ENCODE measurements around the gene ZC3H6.
"Not testable (repeated sequence)": the region's sequence is repeated elsewhere in the genome, so short reads cannot be mapped to it uniquely, and the experiment has no call there.

The ZC3H6 gene

DNA sequence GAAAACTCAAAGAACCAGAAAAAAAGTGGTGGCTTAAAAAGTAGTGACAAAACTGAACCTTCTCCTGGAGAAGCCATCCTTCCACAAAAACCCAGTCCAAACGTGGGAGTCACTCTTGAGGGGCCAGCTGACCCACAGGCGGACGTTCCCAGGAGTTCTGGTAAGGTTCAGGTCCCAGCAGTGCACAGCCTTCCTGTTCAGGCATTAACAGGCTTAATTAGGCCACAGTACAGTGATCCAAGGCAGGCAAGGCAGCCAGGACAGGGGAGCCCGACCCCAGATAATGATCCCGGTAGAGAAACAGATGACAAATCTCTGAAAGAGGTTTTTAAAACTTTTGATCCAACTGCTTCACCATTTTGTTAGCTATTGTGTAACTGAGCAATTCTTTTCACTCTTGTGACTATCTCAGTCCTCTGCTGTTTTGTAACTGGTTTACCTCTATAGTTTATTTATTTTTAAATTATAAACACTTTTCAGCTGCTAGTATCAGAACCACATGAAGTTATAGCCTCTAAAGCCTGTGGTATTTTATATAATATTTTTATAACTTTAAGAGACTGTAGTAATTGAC, 56.8 kb downstream of the ZC3H6 start:
- DNase-seq: no peak

DNA sequence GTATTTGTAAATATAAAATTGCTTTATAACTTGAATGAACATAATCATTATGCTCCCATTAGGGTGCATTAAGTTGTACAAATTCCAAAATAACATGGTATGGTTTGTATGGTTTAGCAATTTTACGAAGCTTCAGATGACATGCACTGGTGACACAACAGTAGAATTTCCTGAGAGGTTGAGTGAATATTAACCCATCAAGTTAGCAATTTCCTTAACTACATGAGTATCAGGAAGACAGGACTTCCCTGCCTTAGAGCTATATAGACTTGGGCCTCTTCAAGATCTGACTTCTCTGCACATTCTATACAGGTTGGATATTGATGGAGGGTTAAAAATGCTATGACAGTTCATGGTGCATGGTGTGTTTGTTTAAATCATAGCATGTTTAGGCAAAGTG, 60.2 kb downstream of the ZC3H6 start:
- no peak for DNase-seq

DNA sequence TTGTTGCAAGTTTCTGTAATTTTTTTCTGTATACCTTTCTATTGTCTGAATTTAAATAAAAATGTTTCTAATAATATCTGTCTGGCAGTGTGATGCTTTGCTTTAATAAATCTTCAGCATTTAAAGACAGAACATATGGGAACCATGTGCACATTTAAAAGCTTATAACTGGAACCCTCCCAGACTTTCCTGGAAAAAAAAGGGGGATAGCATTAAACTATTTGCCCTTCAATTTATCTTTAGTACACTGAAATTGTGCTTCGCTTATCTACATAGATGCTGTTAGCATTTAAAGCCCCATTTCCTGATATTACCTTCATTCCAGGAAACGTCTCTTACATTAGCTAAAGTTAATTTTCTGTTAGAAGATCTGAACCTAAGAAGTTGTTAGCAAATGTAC, 64.6 kb downstream of the ZC3H6 start:
- no peak for DNase-seq

DNA sequence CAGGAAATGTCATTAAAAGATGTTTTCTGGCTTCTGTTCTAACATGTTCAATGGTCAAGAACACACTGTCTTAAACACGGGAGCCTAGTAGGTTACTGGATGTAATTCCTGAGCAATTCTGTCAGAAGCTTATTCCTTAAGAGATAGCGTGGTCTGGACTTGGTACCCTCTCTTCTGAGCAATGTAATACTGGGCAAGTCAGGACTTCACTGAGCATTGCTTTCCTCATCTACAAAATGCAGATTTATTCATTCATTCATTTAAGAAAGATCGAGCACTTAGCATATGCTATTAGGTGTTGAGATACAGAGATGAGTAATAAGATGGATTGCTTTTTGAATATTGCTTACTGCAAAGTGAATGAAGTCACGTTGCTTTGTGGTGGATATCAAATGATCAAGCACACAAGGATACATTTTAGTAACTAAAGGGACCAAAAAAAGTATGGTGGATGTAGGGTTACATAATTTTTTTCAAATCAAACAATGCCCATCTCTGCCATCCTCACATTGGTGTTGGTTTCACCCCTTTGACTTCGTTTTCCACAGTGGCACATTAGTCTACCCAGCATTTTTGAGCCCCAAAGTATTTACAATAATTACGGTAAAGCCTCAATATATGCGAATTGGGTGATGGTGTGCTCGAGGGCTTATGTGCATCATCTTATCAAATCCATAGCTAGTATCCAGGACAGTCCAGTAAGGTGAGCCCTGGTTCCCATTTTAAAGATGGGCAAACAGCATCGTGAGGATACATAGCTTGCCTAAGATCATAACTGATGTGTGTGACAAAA, 65.3 kb downstream of the ZC3H6 start:
- no peak for DNase-seq

DNA sequence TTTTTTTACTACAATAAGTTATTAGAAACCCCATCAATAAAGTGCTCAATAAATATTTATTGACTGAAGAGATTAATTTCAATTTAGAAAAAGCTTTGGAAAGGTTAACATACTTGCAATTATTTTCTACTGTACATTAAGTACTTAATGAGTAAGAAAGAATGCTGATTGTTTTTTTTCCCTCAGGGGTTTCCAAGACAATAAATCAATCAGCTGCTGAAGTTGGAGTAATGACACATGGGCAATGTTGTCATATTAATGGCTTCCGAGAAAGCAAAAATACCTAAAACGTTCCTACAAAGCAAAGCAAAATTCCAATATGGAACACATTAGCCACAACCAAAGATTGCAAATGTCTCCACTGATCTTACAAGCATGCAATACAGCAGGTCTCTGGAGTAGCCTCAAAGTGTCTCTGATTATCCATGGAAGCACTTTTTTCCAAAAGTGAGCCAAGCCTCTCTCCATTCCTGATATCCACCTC, 66.7 kb downstream of the ZC3H6 start:
- DNase-seq: no peak

DNA sequence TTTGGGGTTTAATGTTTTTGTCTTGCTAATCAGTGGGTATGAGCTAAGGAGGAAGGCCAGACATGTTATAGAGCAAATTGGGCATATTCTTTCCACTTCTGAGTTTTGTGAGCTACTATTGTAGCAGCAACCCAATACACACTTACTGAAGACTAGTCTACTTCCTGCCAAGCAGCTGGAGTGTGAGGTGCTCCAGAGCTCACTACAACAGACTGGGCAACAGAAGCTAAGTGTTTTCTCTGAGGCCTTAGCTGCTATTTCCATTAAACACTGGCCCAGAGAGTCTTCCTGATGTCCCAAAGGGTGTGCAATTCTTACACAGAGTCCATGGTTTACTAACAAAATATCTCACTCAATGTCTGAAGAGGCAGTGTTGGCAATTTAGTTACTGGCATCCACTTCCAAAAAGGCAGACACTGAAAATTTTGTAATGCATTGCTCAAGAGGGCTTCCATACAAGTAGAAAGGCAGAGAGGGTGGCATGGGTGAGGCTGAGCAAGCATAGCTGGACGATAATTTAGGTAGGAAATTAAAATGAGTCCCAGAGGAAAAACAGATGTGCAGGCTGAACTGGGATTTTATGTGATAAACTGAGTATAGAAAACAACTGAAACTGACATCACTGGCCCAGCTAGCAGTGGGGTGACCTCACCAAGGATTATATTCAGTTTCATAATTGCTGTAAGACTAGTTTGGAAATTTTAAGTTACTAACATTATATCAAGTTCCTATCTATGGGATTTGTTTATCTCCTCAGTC, 68.6 kb downstream of the ZC3H6 start:
- no peak for DNase-seq

DNA sequence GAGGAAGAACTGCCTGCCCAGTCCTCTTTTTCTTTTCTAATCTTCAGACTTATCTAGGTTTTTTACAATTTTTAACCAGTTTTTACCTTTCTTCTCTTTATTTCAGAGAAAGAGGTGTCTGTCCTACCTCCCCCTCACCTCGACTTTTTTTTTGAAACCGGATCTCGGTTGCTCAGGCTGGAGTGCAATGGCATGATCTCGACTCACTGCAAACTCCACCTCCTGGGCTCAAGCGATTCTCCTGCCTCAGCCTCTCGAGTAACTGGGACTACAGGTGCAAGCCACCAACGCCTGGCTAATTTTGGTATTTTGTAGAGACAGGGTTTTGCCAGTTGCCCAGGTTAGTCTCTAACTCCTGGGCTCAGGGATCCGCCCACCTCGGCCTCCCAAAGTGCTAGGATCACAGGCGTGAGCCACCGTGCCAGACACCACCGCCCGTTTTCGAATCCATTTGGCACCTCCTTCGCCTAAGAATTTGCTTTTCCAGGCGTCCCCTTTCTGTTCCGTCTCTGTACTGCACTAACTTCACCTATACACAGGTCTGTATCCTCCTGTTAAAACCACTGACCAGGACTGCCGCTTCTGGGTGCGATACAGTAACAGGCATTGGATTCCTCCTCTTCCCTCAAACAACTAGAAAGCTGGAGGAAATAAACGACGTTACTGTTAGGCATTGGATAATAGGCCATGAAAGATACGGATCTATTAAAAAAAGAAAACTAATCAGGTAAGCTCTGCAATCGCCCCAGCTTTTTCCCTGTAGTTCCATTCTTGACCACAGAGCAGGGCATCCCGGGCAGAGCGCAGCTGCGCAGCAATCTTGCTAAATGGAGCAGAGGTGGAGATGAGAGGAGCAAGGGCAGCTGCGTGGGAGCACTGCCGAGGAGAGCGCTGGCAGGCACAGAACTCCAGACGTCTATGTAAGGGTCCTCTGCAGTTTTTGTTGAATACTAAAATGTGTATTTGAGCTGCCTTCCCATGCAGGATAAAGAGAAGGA, 69.9 kb downstream of the ZC3H6 start:
- no peak for DNase-seq

DNA sequence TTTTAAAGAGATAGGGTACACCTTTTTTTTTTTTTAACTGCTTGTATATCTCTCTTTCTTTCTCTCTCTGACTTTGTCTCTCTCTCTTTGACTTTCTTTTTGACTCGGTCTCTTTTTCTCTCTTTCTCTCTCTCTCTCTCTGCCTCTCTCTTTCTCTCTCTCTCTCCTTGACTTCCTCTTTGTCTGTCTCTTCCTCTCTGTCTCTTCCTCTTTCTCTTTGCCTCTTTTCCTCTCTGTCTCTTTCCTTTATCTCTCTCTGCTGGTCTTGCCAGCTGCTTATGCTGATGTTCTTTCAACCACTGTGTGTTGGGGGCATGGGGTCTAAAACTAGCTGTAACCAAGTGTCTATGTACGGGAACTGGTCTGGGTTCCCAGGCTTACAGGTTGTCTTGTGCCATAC, 76.9 kb downstream of the ZC3H6 start:
- DNase-seq: not testable (repeated sequence)

DNA sequence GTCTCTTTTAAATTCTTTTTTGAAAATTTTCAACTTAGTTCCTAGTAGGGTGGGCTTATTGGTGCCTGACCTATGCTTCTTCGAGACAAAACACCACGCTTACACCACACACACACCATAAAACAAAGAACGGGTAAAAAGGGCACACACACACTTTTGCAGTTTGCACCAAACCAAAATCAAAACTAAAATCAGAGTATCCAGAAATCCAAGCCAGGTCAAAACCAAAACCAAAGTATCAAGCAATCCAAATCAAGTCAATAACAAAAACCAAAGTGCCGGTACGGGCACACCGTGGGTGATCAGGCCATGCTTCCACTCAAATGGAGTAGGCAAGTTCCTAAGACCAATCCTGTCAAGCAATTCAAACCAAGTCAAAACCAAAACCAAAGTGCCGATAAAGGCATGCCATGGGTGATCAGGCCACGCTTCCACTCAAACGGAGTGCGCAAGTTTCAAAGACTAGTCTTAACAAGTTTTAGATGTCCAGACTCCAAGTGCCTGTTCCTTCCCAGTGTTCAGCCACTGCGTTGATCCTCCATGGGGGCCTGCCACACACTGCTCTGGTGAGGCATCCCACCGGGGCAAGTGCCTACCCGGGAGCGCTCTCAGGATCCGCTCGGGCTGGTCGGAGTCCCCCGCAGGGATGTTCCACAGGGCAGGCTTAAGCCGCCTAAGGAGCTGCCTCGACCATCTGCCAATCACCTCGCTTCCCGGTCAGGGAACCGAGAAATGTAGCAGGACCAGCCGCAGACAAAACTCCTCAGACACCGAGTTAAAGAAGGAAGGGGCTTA, 77.6 kb downstream of the ZC3H6 start:
- DNase-seq: not testable (repeated sequence)

DNA sequence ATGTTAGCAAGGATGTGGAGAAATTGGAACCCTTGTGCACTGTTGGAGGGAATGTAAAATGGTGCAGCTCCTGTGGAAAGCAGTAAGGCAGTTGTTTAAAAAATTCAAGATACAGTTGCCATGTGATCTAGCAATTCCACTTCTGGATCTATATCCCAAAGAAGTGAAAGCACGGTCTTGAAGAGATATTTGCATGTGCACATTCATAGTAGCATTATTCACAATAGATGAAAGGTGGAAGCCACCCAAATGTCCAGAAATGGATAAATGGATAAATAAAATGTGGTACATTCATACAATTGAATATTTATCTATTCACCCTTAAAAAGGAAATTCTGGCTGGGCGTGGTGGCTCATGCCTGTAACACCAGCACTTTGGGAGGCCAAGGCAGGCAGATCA, 78.9 kb downstream of the ZC3H6 start:
- not testable (repeated sequence) for DNase-seq

DNA sequence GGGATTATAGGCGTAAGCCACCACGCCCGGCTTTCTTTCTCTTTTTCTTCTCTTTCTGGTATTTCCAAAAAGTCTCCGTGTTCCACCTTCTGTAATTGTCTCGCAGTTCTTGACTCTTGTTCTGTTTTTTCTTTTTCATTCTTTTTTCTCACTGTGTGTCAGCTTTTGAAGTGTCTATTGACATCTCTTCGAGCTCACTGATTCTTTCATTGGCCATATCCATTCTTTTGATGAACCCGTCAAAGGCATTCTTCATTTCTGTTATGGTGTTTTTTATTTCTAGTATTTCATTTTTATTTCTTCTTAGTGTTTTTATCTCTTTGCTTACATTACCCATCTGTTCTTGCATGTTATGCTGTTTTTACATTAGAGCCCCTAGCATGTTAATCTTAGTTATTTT, 84.7 kb downstream of the ZC3H6 start:
- DNase-seq: not testable (repeated sequence)

Data from kidney glomerular epithelial cell (primary cell).